GM12874 (cell line): ENCODE measurements around the gene ADAMTSL5.

Experiments used
- TF ChIP-seq, protein P1 (sequence below): IDR thresholded peaks from 2 replicates; pipeline ENCODE4 v1.5.1; 2011; ENCODE audit warnings: low read depth, mild to moderate bottlenecking, control low read depth, low read length, moderate library complexity; ENCODE audit not compliant: insufficient read depth

The ADAMTSL5 gene

GRCh38 chr19:1521636-1522035 lies 8.8 kb upstream of the ADAMTSL5 start:
- TF ChIP-seq, protein P1, sequence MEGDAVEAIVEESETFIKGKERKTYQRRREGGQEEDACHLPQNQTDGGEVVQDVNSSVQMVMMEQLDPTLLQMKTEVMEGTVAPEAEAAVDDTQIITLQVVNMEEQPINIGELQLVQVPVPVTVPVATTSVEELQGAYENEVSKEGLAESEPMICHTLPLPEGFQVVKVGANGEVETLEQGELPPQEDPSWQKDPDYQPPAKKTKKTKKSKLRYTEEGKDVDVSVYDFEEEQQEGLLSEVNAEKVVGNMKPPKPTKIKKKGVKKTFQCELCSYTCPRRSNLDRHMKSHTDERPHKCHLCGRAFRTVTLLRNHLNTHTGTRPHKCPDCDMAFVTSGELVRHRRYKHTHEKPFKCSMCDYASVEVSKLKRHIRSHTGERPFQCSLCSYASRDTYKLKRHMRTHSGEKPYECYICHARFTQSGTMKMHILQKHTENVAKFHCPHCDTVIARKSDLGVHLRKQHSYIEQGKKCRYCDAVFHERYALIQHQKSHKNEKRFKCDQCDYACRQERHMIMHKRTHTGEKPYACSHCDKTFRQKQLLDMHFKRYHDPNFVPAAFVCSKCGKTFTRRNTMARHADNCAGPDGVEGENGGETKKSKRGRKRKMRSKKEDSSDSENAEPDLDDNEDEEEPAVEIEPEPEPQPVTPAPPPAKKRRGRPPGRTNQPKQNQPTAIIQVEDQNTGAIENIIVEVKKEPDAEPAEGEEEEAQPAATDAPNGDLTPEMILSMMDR: no peak

- TF ChIP-seq, protein P1: no peak
Measured at GRCh38 chr19:1520203-1520780, 7.5 kb upstream of the ADAMTSL5 start.

DNA sequence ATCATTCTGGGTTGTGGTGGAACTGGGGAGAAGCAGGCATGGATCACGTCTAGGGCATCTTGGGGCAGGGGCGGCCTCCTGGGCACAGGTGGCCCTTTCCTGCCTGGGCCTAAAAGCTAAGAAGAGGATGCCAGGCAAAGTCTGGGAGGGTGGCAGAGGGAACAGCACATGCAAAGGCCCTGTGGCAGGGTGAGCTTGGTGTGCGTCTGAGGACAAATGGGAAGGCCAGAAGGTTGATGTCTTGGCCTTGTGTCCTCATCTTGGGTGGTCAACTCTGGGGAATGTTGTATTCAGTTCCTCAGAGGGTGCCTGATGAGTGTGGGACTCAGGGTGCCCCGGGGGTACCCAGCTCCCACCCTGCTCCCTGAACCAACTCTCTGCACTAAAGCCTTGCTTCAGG lies 5.7 kb upstream of the ADAMTSL5 start:
- TF ChIP-seq, protein P1: no peak

- TF ChIP-seq, protein P1: no peak
Measured at GRCh38 chr19:1516395-1516753, 3.6 kb upstream of the ADAMTSL5 start.

GRCh38 chr19:1514986-1515721 lies 2.3 kb upstream of the ADAMTSL5 start:
- TF ChIP-seq, protein P1: no peak

GRCh38 chr19:1514295-1514661 lies 1.5 kb upstream of the ADAMTSL5 start:
- TF ChIP-seq, protein P1: no peak

DNA sequence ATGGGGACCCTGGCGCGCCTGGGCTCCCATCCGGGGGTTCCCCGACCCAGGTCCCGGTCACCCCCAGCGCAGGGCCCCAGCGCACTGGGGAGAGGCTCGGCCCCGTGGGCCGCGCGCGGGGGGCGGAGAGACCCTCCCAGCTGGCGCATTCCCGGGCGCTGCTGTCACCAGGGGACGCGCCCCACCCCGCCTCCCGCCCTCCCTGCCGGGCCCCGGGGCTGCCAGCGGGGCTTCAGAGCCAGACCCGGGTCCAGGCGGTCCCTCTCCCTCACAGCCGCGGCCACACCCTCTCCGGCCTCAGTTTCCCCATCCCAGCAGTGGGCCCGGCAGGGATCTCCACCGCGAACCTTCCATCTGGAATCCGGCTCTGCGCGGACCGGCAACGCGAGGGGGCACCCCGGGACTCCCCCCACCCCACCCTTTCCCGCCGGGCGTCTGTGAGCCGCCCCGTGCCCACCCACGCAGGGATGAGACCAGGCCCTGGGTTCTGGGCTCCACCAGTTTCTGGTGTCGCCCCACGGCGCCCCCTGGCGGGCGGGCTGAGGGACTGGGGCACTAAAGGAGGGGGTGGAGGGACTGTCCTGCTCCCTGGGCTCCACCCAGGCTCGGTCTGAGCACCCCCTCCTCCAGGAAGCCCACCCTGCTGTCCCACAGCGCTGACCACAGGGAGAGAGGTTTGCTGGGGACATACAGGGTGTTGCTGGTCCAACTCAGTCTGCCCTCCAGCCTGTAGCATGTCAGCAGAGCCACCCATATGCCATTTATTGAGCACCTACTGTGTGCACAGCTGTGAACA lies 878 bp upstream of the ADAMTSL5 start:
- TF ChIP-seq, protein P1: peak; percentile 79
